GM12878 (cell line): ENCODE data around the gene RSPH4A.

Experiments used
- ETV6 ChIP-seq, 2 experiments: fragments of 450-650 bp in 1 of 2; IDR thresholded peaks in 1 of 2; conservative IDR thresholded peaks in 1 of 2; 2 replicates each; pipeline ENCODE4 v1.6.1; 2014; ENCODE audit warnings: antibody characterized with exemption in 1 of 2, borderline replicate concordance in 1 of 2, low read depth in 1 of 2, mild to moderate bottlenecking in 1 of 2, moderate library complexity in 1 of 2
- TF ChIP-seq, protein P1 (sequence below): IDR thresholded peaks from 2 replicates; pipeline ENCODE4 v1.6.1; 2011; ENCODE audit warnings: low read depth, low read length, improper control_type of control experiment, borderline replicate concordance
- TF ChIP-seq, protein P2 (sequence below), 3 experiments: IDR thresholded peaks in 2 of 3; conservative IDR thresholded peaks in 1 of 3; 2 replicates each; pipeline ENCODE4 v1.5.1; 2011; ENCODE audit warnings: low read depth in 3 of 3, low read length in 3 of 3, mild to moderate bottlenecking in 3 of 3, control low read depth in 2 of 3, moderate library complexity in 2 of 3, inconsistent platforms in 1 of 3, mixed read lengths in 1 of 3; ENCODE audit not compliant: control insufficient read depth in 2 of 3, insufficient read depth in 1 of 3; ENCODE audit errors: extremely low read depth in 1 of 3
- TF ChIP-seq, protein P3 (sequence below): fragments of 450-650 bp; conservative IDR thresholded peaks from 2 replicates; pipeline ENCODE4 v1.6.1; 2017; ENCODE audit warnings: mild to moderate bottlenecking, moderate library complexity

DNA sequence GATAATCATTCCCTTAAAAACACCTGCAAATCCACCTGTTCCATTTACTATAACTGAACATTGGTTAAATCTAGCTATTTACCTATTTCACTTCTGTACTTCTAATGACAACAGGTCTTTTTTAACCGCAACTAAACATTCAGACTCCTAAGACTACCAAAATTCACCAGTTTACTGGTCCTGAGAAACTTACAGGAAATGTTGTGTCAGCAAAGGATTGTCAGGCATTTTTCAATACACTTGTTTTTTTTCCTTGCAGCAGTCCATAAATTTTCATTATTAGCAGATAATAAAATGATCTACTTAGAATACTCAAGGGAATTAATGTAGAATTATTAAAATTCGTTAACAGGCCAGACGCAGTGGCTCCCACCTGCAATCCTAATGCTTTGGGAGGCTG is 47.0 kb downstream of the RSPH4A start:
- TF ChIP-seq ETV6 (conservative IDR thresholded peaks at IDR 0.05 in 1 of 2, IDR thresholded peaks at IDR 0.05 in 1 of 2; ENCODE audit: borderline replicate concordance in 1 of 2, low read depth in 1 of 2) = no peak
- TF ChIP-seq, protein P1, sequence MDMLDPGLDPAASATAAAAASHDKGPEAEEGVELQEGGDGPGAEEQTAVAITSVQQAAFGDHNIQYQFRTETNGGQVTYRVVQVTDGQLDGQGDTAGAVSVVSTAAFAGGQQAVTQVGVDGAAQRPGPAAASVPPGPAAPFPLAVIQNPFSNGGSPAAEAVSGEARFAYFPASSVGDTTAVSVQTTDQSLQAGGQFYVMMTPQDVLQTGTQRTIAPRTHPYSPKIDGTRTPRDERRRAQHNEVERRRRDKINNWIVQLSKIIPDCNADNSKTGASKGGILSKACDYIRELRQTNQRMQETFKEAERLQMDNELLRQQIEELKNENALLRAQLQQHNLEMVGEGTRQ = no peak
- TF ChIP-seq, protein P2, sequence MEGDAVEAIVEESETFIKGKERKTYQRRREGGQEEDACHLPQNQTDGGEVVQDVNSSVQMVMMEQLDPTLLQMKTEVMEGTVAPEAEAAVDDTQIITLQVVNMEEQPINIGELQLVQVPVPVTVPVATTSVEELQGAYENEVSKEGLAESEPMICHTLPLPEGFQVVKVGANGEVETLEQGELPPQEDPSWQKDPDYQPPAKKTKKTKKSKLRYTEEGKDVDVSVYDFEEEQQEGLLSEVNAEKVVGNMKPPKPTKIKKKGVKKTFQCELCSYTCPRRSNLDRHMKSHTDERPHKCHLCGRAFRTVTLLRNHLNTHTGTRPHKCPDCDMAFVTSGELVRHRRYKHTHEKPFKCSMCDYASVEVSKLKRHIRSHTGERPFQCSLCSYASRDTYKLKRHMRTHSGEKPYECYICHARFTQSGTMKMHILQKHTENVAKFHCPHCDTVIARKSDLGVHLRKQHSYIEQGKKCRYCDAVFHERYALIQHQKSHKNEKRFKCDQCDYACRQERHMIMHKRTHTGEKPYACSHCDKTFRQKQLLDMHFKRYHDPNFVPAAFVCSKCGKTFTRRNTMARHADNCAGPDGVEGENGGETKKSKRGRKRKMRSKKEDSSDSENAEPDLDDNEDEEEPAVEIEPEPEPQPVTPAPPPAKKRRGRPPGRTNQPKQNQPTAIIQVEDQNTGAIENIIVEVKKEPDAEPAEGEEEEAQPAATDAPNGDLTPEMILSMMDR (IDR thresholded peaks at IDR 0.05 in 2 of 3, conservative IDR thresholded peaks at IDR 0.05 in 1 of 3; ENCODE audit: control insufficient read depth in 2 of 3, extremely low read depth in 1 of 3, insufficient read depth in 1 of 3, low read depth in 3 of 3, low read length in 3 of 3) = no peak
- TF ChIP-seq, protein P3, sequence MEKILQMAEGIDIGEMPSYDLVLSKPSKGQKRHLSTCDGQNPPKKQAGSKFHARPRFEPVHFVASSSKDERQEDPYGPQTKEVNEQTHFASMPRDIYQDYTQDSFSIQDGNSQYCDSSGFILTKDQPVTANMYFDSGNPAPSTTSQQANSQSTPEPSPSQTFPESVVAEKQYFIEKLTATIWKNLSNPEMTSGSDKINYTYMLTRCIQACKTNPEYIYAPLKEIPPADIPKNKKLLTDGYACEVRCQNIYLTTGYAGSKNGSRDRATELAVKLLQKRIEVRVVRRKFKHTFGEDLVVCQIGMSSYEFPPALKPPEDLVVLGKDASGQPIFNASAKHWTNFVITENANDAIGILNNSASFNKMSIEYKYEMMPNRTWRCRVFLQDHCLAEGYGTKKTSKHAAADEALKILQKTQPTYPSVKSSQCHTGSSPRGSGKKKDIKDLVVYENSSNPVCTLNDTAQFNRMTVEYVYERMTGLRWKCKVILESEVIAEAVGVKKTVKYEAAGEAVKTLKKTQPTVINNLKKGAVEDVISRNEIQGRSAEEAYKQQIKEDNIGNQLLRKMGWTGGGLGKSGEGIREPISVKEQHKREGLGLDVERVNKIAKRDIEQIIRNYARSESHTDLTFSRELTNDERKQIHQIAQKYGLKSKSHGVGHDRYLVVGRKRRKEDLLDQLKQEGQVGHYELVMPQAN = no peak
